Amygdala (tissue), 56 donors: Measurements from ENCODE around the gene NFYC.

Experiments
- DNase-seq, 56 donors: peaks; one replicate each; lab custom pipeline; 2025; lab: John Stamatoyannopoulos, UW

The NFYC gene

GRCh38 chr1:40734882-40735628 is 43.6 kb downstream of the NFYC start:
- no peak for DNase-seq

- DNase-seq = peak in 8 of 56 donors; percentile 1 to 34 (median 20)
These were observed 44.6 kb downstream of the NFYC start for GRCh38 chr1:40736085-40736531.

- no peak for DNase-seq
These were observed 47.3 kb downstream of the NFYC start for GRCh38 chr1:40738831-40739230.

GRCh38 chr1:40739455-40740008 is 48.0 kb downstream of the NFYC start:
- DNase-seq = no peak

GRCh38 chr1:40740039-40740996 is 48.8 kb downstream of the NFYC start:
- DNase-seq = no peak

GRCh38 chr1:40740997-40741736 is 49.7 kb downstream of the NFYC start:
- no peak for DNase-seq

- no peak for DNase-seq
These were observed 51.0 kb downstream of the NFYC start for GRCh38 chr1:40742363-40743061.

- DNase-seq = no peak
These were observed 51.9 kb downstream of the NFYC start for GRCh38 chr1:40743452-40743851.

- DNase-seq = no peak
These were observed 52.4 kb downstream of the NFYC start for GRCh38 chr1:40743860-40744259.

GRCh38 chr1:40745176-40745575 is 53.7 kb downstream of the NFYC start:
- DNase-seq = no peak

- no peak for DNase-seq
These were observed 55.0 kb downstream of the NFYC start for GRCh38 chr1:40746344-40747090.

GRCh38 chr1:40748841-40749718 is 57.6 kb downstream of the NFYC start:
- no peak for DNase-seq

- no peak for DNase-seq
These were observed 58.3 kb downstream of the NFYC start for GRCh38 chr1:40749817-40750216.

GRCh38 chr1:40750451-40750908 is 59.0 kb downstream of the NFYC start:
- DNase-seq = no peak

GRCh38 chr1:40751802-40752201 is 60.3 kb downstream of the NFYC start:
- no peak for DNase-seq

- DNase-seq = no peak
These were observed 61.8 kb downstream of the NFYC start for GRCh38 chr1:40753142-40753882.

- DNase-seq = no peak
These were observed 62.7 kb downstream of the NFYC start for GRCh38 chr1:40754201-40754600.
